Measurements from ENCODE around the gene CACNA1A.
"Not testable (repeated sequence)": the region's sequence is repeated elsewhere in the genome, so short reads cannot be mapped to it uniquely, and the experiment has no call there.

Gene CACNA1A

DNA sequence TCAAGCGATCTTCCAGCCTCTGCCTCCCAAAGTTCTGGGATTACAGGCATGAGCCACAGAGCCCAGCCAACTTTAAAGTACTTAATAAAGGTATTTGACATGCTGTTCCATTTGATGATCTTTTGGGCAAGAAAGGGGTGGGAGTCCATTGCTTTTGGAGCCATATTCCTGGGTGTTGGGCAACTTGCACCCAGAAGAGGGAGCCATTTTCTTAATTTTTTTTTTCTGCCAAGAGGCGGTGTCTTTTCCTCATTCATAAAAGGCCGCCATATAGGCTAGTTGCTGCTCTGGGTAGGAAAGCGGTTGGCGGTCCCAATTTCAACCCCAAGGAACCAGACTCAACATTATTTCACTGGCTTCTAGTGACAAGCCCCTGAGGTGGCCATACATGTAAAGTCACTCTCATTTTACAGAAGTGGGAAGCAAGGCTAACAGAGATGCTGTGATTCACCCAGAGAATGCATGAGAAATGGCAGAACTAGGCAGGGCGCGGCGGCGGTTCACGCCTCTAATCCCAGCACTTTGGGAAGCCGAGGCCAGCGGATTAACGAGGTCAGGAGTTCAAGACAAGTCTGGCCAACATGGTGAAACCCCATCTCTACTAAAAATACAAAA is 139.6 kb downstream of the CACNA1A start:
- no peak for DNase-seq (ENCODE audit: low read depth in 3 of 3)

DNA sequence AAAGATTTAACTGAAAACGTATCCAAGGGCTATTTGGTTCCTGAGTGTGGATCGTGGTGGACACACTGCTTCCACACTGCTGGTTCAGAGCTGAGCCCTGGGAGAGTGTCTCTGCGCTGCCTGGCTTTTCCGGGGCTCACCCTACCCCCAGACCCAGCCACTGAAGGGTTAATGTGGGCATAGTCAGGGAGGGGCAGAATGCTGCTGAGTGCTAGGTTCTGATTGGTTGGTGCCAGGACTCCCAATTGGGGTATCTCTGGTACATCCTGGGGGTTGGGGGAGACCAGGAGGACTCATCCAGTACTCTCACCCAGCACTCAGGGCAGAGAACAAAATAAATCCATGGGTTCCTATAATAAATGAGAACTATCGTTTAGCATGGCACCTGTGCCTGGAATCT is 142.3 kb downstream of the CACNA1A start:
- no peak for DNase-seq (ENCODE audit: low read depth in 3 of 3)

DNA sequence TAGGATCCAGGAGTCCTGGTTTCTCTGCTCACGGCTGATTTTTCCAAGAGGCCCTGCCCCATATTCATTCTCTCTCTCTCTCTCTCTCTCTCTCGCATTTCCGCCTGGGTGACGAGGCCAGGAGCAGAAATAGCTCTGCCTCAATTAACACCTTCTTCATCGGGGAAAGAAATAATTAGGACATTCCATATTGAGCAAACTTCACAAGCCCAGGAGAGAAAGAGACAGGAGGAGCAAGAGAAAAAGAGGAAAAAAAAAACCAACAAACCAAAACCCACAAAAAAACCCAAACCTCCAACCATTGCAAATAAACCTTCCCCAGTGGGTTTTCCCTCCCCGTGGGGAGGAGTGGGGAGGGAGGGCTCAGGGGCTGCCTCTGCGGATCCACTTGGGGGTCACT is 143.0 kb downstream of the CACNA1A start:
- DNase-seq (ENCODE audit: low read depth in 3 of 3), result no peak

DNA sequence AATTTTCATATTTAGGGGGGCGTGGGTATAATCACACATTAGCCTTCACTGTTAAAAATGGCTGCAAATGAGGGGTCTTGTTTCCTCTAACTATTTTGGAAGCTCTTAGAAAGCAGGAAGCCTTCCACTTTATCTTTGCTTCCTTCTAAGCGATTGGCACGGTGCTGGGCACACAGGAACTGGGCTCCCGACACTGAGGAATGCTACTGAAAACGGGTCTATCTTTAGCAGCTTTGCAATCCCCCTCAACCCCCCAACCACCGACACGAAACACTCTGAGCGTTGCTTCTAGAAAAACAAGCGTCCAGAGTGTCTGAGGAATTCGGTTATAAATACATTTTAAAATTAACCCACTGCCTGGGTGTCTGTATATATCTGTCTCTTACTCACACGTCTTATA is 143.6 kb downstream of the CACNA1A start:
- DNase-seq (ENCODE audit: low read depth in 3 of 3), result no peak

DNA sequence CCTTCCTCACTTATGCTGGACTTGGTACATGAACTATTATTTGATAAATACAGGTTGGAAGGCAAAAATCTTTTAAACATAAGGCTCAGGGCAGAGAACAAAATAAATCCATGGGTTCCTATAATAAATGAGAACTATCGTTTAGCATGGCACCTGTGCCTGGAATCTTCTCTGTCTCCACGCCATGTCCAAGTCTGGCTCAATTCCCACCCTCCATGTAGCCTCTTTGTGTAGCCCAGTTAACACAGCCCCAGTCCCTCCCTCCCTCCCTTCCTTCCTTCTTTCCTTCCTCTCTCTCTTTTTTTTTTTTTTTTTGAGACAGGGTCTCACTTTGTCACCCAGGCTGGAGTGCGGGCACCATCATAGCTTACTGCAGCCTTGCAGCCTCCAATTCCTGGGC is 144.6 kb downstream of the CACNA1A start:
- not testable (repeated sequence) for DNase-seq (ENCODE audit: low read depth in 3 of 3)

DNA sequence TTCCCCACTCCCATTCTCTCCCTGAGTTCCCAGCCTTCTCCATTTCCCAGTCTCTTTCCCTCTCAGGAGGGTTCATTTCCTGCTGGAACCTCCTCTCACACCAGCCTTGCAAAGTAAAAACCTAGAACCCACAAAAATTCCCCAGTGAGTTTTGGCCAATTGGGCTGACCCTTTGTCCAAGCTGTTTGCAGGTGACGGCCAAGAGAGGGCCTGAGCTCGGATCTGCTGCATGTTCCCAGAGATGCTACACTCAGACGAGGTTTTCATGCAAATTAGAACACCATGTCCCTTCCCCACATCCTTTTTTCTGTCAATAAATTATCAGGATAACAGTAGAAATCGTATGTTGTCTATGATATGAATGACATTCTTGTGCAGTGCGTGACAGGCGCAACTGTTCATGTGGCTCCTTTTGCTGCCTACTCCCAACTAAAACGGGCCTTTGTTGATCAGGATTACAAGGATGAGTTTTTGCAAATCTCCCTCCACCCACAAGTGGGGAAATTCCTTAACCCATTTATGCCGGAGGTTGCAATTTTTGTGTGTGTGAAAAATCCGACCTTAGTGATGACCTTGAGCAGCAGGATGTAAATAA is 149.5 kb downstream of the CACNA1A start:
- DNase-seq (ENCODE audit: low read depth in 3 of 3), result no peak

DNA sequence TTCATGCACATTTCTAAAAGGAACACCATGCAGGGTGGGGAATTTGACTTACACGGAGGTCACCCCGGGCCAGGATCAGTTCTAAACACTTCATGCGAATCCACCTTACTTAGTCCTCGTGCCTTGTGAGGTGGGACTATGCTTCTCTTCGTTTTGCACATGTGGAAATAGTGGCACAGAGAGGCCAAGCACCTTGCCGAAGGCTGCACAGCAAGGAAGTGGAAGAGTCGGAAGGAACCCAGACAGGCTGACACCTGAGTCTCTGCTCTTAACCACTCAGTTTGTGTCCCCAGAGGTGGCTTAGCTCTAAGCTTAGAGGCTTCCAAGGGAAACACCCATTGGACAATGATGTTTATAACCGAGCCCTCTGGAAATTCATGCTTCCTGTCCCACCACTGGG is 150.1 kb downstream of the CACNA1A start:
- DNase-seq (ENCODE audit: low read depth in 3 of 3), result no peak

DNA sequence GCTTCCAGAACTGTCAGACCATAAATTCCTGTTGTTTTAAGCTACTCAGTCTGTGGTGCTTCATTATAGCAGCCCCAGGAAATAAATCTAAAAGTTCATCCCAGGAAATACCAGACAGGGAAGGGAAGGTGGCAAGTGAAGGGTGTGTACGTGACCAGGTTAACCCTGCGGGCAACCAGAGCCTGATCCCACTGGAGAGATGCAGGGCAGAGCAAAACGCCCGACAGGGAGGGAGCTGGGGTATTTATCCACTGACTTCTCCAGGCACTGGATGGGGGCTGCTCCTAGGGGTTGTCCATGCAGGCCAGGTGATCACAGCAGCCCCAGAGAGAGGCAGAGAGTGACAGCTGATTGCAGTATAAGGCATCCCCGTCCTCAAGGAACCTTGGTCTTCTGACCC is 150.9 kb downstream of the CACNA1A start:
- no peak for DNase-seq (ENCODE audit: low read depth in 3 of 3)

DNA sequence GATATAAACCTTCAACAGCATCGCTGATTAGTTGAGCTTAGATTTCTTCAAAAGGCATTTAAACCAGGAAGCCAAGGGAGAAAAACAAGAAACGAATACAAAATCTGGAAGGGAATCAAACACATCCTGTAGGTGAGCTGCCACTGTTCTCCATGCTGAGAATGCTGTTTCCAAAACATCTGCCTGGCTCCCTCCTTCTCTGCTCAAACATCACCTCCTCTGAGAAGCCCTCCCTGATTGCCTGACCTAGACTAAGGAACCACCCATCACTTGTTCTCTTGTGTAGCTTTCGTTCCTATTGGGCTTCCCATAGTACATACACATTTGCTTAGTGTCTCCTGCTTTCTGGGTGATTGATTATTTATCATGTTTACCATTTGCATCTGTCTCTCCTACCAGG is 152.7 kb downstream of the CACNA1A start:
- no peak for DNase-seq (ENCODE audit: low read depth in 3 of 3)

DNA sequence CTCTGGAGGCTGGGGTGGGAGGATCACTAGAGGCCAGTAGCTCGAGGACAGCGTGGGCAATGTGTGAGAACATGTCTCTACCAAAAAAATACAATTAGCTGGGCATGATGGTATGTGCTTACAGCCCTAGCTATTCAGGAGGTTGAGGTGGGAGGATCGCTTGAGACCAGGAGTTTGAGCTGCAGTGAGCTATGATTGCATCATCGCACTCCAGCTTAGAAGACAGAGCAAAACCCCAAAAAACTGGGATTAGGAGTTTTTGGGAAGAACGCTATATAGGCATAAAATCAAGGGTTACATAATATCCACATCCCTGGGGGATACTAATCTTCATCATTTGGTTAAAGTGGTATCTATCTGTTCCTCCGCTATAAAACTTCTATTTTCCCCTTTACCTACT is 155.5 kb downstream of the CACNA1A start:
- no peak for DNase-seq (ENCODE audit: low read depth in 3 of 3)

DNA sequence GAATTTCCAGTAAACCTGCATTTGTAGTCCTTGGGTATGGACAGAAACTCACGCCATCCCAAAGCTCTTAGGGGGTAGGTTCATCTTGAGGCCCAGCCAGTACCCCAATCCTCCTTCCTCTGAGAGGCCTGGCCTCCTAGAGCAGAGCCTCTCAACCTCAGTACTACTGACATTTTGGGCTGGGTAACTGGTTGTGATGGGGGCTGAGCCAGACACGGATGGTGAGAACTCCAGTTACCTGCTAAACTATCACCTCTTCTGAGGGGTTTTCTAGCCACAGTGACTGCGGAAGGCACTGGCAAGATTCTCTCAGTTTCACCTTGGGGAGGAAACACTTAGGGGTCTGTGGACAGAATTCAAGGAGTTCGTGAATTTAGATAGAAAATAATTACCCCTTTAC is 156.2 kb downstream of the CACNA1A start:
- DNase-seq (ENCODE audit: low read depth in 3 of 3), result no peak

DNA sequence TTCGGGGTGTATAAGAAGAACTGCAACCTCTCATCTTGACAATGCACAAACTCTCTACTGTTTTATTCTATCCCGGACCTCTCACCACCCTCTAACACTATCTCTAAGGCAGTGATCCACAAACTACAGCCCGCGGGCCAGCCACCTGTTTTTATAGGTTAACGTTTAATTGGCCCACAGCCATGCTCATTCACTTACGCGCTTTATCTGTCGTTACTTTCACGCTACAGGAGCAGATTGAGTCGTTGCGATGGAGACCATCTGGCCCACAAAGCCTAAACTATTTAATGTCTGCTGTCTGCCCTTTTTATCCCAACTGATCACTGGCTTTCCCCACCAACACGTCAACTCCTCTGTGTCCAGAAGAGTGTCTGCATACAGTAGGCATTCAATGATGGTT is 158.9 kb downstream of the CACNA1A start:
- no peak for DNase-seq (ENCODE audit: low read depth in 3 of 3)

DNA sequence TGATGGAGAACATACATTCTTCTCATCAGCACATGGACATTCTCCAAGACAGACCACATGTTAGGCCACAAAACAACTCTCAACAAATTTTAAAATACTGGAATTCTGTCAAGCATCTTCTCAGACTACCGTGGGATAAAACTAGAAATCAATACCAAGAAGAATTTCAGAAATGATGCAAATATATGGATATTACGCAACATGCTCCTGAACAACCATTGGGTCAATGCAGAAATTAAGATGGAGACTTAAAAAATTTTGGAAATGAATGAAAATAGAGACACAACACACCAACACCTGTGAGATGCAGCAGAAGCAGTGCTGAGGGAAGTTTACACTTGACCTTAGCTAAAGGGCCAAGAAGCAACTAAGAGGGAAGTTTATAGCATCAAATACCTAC is 162.8 kb downstream of the CACNA1A start:
- no peak for DNase-seq (ENCODE audit: low read depth in 3 of 3)

DNA sequence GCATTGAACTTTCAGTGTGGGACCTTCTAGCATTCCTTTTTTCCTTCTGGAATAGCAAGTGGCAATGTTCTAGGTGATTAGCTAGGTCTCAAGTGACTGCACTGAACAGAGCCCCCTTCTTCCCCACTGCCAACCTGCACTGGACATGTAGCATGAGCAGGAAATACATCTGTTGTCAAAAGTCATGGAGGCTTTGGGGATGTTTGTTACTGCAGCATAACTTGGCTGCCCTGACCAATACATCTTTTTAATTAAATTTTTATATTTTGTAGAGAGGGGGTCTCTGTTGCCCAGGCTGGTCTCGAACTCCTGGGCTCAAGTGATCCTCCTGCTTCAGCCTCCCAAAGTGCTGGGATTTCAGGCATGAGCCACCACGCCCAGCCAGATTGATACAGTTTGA is 163.6 kb downstream of the CACNA1A start:
- no peak for DNase-seq (ENCODE audit: low read depth in 3 of 3)

DNA sequence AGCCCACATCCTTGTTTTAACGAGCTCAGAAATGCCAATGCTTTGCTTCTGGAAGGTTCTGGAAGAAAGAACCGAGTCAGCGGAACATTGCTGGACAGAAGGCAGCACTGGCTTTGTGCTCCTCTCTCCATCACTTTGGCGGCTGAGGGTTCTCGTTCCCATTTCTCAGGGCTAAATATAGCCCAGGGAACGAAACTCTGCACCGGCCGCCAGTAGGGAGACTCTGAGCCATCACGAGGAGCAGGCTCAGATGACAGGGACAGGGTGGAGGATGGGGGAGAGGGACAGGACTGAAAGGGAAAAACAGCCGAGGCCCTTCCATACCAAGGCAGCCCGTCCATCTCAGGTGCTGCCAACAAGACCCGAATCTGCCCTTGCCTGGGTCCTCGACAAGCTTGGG is 166.4 kb downstream of the CACNA1A start:
- no peak for DNase-seq (ENCODE audit: low read depth in 3 of 3)

DNA sequence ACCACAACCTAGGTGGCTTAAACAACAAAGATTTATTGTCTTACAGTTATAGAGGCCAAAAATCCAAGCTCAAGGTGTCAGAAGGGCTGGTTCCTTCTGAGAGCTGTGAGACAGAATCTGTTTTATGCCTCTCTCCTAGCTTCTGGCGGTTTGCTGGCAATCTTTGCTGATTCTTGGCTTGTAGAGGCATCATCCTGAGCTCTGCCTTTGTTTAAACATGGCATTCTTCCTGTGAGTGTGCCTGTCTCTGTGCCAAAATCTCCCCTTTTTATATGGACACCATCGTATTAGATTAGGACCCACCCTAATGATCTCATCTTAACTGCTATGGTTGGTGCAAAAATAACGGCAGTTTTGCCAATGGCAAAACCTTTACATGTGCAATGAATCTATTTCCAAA is 169.1 kb downstream of the CACNA1A start:
- DNase-seq (ENCODE audit: low read depth in 3 of 3), result no peak

DNA sequence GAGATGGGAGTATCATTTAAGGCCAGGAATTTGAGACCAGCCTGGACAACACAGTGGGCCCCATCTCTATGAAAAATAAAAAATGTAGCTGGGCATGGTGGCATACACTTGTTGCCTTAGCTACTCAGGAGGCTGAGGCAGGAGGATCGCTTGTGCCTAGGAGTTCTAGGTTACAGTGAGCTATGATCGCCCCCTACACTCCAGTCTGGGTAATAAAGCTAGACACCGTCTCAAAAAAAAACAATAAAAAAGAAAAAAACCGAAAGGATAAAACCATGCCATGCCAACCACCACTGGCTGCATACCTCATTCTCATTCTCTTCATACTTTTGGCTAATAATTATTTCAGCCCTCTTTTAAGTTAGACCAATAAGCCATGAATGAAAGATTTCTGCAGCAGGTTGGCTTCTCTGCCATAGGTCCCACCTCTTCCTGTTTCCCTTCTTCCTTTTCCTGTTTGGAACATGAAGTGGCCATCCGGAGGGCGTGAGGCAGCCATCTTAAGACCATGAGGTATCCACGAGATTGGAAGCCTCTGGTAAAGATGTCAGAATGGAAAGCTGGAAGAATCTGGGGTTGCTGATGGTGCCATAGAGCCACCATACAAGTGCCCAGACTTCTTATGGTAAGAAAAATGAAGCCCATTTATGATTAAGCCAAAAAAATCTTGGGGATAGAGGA is 171.3 kb downstream of the CACNA1A start:
- DNase-seq (ENCODE audit: low read depth in 3 of 3), result no peak

DNA sequence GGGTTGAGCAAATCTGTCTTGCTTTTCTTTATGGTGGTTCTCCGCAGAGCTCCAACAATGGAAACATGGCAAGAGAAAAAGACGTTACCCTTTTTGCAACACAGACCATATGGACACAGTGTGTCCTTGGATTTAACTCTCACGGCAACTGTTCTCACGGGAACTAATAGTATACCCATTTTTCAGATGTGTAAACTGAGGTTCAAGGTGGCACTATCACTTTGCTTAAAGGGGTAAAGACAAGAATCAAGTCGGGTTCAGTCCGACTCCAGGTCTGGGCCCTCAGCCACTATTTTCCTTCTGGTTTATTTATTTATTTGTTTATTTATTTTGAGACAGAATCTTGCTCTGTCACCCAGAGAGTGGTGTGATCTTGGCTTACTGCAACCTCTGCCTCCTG is 176.0 kb downstream of the CACNA1A start:
- DNase-seq (ENCODE audit: low read depth in 3 of 3), result no peak

DNA sequence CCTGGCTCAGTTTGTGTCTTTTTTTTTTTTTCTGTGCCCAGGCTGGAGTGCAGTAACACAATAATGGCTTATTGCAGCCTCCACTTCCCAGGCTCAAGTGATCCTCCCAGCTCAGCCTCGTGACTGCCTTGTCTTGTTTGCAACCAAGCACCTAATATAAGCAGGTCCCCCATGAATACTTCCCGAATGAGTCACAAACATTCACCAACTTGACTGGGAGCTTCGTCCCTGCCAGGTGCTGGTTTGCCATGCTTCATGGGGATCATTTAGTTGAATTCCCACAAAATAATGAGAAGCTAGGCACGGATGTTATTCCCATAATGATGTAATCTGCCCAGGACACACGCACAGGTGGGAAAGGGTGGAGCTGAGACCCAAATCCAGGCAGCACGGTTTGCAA is 176.5 kb downstream of the CACNA1A start:
- no peak for DNase-seq (ENCODE audit: low read depth in 3 of 3)

DNA sequence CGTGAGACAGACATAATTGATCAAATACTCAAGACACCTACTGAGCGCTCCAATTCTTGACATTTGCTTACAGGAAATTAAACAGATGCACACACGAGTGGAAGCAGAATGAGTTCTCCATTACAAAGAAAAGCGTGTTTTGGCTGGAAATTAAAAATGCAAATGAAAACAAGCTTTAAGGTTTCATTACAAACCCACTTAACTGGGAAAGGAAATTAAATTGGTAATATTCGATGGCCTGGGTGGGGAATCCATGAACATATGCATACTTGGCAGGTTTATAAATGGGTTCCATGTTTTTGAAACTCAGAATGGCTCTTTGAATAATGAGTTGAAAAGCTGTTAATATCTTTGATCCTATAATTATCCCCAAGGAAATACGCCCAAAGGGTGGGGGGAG is 178.0 kb downstream of the CACNA1A start:
- DNase-seq (ENCODE audit: low read depth in 3 of 3), result no peak

DNA sequence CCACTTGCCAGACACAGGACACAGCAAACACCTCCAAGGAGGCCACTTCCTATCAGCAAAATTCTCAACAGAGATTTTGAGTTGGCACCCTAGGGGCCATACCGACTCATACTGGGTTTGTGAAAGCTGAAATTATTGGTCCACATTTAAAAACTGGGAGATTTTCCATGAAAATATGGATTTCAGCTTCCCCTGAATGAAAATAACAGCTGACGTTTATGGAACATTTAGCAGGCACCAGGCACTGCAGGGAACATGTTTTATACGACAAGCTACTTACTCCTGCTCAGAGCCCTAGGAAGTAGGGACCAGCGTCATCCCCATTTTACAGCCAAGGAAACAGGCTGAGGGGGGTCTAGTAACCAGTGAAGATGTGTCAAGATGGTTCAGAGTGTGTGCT is 186.8 kb downstream of the CACNA1A start:
- no peak for DNase-seq (ENCODE audit: low read depth in 3 of 3)

DNA sequence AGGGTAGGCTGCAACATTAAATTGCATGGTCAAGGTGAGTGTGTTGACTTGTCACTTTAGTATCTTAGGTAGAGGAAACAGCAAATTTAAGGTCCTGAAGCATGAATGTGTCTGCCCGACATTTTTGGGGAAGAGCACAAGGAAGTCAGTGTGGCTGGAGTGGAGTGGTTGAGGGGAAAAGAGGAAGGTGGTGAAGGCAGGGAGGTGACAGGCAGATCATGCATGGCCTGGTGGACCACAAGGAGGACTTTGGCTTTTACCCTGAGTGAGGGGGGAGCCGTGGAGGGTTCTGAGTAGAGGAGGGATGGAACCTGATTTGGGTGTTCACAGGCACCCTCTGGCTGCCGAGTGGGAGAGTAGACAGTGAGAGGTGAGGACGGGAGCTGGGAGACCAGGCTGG is 188.1 kb downstream of the CACNA1A start:
- DNase-seq (ENCODE audit: low read depth in 3 of 3), result no peak

DNA sequence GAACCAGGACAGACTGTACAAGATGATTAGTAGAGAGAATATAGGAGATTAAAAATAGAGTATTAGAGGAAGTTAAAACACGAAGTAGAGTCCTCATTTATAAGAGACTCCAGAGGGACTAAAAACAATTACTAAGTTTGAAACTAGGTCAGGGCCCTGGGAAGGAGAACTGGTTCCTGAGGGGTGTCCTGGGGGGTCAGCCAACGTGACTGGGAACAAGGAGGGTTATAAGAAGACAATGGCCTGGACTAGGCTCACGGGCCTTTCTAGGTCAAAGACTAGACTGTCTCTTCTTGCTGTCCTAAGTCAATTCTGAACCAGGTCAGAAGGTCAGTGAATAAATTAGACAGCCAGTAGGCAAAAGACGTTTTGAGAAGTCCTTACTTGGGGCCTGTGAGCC is 190.8 kb downstream of the CACNA1A start:
- DNase-seq (ENCODE audit: low read depth in 3 of 3), result no peak

DNA sequence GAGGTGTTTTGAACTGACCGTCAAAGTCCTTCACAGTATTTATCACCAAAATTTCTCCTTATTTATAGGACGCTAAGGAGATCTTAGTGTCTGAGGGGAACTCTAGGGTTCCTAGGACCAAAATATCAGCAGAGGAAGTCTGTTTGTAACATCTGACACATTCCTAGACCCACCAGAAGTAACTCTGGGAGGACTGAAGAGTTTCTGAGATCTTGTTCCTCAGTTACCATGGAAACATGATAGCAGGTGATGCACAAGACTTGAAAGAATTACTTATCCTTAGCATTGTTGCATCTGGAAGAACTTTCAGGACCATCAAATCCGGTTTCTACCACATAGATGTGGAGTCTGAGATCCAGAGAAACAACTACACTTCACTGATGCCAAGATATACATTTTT is 191.5 kb downstream of the CACNA1A start:
- no peak for DNase-seq (ENCODE audit: low read depth in 3 of 3)
